GM12801 (cell line): ENCODE results near the gene LMO7.

Experiments
- TF ChIP-seq, protein P1 (sequence below): IDR thresholded peaks from one replicate; pipeline ENCODE4 v1.5.1; 2011; ENCODE audit warnings: control low read depth; ENCODE audit not compliant: insufficient read length; ENCODE audit errors: extremely low read depth

LMO7 gene

DNA sequence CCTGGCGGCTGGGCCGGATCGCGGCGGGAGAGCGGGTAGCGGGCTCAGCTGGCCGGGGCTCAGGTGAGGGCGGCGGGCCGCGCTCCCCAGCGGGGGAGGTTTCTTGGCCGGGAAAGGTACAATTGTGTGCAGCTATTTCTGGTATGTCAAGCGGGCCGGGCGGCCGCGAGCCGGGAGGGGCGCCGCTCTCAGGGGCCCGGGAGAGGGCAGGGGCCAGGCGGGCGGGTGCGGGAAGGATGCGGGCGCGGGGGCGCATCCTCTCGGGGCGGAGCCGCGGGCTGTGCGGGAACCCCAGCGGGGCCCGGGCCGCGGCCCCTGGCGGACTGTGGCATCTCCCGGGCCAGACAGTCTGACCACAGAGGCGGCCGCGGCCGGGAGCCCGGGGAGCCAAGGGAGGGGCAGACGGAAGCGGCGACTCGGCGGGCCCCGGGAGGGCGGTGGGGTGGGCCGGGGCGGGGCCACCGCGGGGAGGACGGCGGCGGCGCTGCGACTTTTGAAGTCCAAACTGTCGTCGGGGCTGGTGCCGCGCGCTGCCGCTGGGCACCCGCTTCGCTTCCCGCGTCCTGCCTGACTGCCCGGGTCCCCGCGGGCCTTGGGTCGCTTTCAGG, at the start of gene LMO7:
TSS of gene LMO7 (plus strand) at position 503 of the 608 bp plus-strand sequence. CDS start 328 bp downstream, outside the sequence.
- TF ChIP-seq, protein P1, sequence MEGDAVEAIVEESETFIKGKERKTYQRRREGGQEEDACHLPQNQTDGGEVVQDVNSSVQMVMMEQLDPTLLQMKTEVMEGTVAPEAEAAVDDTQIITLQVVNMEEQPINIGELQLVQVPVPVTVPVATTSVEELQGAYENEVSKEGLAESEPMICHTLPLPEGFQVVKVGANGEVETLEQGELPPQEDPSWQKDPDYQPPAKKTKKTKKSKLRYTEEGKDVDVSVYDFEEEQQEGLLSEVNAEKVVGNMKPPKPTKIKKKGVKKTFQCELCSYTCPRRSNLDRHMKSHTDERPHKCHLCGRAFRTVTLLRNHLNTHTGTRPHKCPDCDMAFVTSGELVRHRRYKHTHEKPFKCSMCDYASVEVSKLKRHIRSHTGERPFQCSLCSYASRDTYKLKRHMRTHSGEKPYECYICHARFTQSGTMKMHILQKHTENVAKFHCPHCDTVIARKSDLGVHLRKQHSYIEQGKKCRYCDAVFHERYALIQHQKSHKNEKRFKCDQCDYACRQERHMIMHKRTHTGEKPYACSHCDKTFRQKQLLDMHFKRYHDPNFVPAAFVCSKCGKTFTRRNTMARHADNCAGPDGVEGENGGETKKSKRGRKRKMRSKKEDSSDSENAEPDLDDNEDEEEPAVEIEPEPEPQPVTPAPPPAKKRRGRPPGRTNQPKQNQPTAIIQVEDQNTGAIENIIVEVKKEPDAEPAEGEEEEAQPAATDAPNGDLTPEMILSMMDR, result no peak

DNA sequence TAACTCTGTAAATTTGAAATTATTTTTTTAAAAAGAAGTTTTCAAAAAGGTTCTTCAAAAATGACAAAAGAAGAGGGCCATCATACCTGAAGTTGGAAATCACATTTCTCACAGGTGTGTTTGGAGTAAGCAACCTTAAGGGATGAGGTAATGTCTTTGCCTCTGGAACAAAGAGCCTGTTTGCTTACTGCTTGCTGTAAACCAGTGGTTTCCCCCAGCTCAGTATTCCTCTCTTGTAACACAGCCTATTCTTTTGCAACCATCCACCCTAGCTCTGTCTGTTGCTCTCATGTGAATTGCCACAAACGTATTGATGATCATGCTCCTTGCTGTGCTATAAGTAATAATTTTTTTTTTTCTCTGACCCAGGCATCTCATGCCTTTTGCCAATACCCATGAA, 48.5 kb upstream of the LMO7 start:
- TF ChIP-seq, protein P1, result no peak

DNA sequence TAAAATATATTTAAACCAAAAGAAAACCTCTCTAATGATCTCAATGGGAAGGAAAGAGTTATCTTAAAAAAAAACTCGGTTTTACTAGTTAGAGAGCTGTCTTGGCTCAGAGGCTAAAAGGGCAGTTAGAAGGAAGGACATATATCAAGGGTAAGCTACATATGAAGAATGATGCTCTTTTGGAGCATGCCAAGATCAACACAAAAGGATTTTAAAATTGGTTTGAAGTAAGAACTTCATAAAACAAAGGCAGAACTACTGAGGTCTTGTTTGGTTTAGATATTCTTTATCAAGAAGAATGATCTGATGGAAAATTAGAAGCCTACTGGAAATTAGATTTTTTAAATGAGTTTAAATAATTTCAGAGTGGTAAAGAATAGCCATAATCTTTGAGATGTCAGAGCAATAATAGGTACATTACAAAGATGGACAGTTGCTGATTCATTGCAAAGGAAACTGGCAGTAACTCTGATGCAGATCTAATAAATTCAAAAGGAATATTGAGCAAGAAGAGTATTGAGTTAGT, 39.4 kb upstream of the LMO7 start:
- TF ChIP-seq, protein P1, result no peak

DNA sequence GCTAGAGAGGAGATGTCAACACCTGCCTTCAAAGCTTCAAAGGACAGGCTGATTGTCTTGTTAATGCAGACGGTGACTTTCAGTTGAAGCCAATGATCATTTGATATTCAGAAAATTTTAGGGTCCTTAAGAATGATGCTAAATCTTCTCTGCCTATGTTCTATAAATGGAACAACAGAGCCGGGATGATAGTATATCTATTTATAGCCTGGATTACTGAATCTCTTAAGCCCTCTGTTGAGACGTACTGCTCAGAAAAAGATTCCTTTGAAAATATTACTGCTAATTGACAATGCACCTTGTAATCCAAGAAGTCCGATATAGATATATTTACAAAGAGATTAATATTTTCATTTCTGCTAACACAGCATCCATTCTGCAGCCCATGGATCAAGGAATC, 35.8 kb upstream of the LMO7 start:
- TF ChIP-seq, protein P1, result no peak

DNA sequence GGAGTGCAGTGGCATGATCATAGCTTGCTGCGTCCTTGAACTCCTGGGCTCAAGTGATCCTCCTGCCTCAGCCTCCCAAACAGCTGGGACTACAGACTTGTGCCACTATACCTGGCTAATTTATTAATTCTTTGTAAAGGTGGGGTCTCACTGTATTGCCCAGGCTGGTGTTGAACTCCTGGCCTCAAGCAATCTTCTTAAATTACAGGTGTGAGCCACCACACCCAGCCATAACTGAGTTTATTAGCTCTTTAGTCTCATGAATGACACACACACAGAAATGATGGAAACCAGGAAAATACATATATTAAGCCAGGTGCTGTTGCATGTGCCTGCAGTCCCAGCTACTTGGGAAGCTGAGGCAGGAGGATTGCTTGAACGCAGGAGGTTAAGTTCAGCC, 33.1 kb upstream of the LMO7 start:
- TF ChIP-seq, protein P1, result no peak

DNA sequence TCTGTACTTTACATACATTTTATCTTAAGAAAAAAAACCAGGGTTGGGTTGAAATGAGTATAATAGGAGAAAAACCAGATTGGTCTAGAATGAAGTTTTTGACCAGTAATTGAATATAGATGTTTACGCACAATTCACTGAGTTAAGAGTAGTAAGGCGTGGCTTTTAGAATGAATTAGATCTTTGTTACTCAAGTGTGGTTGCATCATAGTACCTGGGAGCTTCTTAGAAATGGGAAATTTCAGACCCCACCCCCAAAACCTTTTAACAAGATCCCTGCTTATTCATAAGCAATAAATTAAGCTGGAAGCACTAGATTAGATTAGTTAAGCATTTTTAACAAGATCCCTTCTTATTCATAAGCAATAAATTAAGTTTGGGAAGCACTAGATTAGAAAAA, 28.7 kb upstream of the LMO7 start:
- TF ChIP-seq, protein P1, result no peak

DNA sequence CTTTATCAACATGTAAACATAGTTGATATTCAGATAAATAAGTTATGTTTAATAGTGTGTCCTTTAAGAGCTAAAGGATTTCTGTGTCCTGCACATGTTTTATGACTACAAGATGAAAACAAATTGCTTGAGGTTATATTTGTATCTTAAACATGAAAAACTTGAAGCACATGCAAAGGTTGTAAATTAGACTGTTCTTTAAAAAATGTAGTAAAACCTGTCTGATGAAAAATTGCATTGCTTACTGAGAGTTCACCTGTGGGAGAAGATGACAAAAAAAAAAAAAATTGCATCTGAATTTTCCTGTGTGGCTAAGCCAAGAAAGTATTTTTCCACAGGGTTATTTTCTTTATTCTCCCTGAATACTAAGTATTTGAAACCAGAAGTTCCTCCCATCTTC, 25.7 kb upstream of the LMO7 start:
- TF ChIP-seq, protein P1, result no peak
